Mucosa of gallbladder (tissue), 1 donor: ENCODE data around the gene TMEM167A. TPM values are rescaled to one million over a fixed set of nuclear protein-coding genes. Genes with fewer than 3 reads are reported as not detected.

Source experiments
- DNase-seq: peaks from one replicate; pipeline ENCODE4 v3.0.0-alpha.2; 2020; ENCODE audit warnings: low spot score
- total RNA-seq: library from RNA; stranded (reverse); gene quantifications from one replicate; pipeline ENCODE4 v1.2.1, GENCODE V29; 2021
- donor health status: DM: no; HTN: no; CAD: no.

Gene TMEM167A
- total RNA-seq, 1 donor from 2014 or later = 91.7 TPM

GRCh38 chr5:83035373-83036100, 41.7 kb downstream of the TMEM167A start:
- DNase-seq = peak; percentile 47

GRCh38 chr5:83034528-83035207, 42.5 kb downstream of the TMEM167A start:
- DNase-seq = no peak

- no peak for DNase-seq
Observed at GRCh38 chr5:83034036-83034435, 43.2 kb downstream of the TMEM167A start.

- no peak for DNase-seq
Observed at GRCh38 chr5:83031381-83031780, 45.8 kb downstream of the TMEM167A start.

GRCh38 chr5:83029912-83030311, 47.3 kb downstream of the TMEM167A start:
- DNase-seq = no peak

- no peak for DNase-seq
Observed at GRCh38 chr5:83026930-83027687, 50.1 kb downstream of the TMEM167A start.

- no peak for DNase-seq
Observed at GRCh38 chr5:83026516-83026915, 50.7 kb downstream of the TMEM167A start.

GRCh38 chr5:83025690-83026478, 51.3 kb downstream of the TMEM167A start:
- DNase-seq = no peak

- DNase-seq = no peak
Observed at GRCh38 chr5:83022334-83022733, 54.9 kb downstream of the TMEM167A start.

GRCh38 chr5:83015676-83016075, 61.5 kb downstream of the TMEM167A start:
- no peak for DNase-seq

GRCh38 chr5:83011985-83012384, 65.2 kb downstream of the TMEM167A start:
- no peak for DNase-seq

GRCh38 chr5:83009408-83009807, 67.8 kb downstream of the TMEM167A start:
- no peak for DNase-seq

GRCh38 chr5:83007755-83008154, 69.4 kb downstream of the TMEM167A start:
- no peak for DNase-seq

GRCh38 chr5:83006683-83007283, 70.4 kb downstream of the TMEM167A start:
- no peak for DNase-seq

- DNase-seq = no peak
Observed at GRCh38 chr5:83003791-83004190, 73.4 kb downstream of the TMEM167A start.

Other genes with a start within 250 kb of the TMEM167A start
- 7.6 TPM for gene XRCC4, start 153 bp upstream of the TMEM167A start, total RNA-seq